Renal pelvis (tissue), 12 donors: ENCODE results near the gene FAM25A. TPM values are rescaled to one million over a fixed set of nuclear protein-coding genes. Genes with fewer than 3 reads are reported as not detected.
A peak's percentile ranks its signal among the peaks of the same experiment; 100 is the strongest.
"Not testable (repeated sequence)": the region's sequence is repeated elsewhere in the genome, so short reads cannot be mapped to it uniquely, and the experiment has no call there.

Source experiments
- DNase-seq: peaks from one replicate; pipeline ENCODE4 v3.0.0-alpha.2; 2013
- long read RNA-seq, 16 experiments: transcript quantifications; one replicate each; lab custom pipeline, GENCODE V29; 2026
- polyA plus RNA-seq, 3 donors: library from polyadenylated mRNA; unstranded; fragments of 120-200 nt; gene quantifications; one replicate each; pipeline ENCODE4 v1.2.1, GENCODE V29; 2013; ENCODE audit not compliant: insufficient read length in 3 of 3

FAM25A gene
- polyA plus RNA-seq: not detected
- long read RNA-seq, donor 1: 0 reads
- long read RNA-seq, donor 2: 0 reads
- long read RNA-seq, donor 3: 0 reads
- long read RNA-seq, donor 4: 0 reads
- long read RNA-seq, donor 5: 0 reads
- long read RNA-seq, donor 6: 0 reads
- long read RNA-seq, donor 7: 0 reads
- long read RNA-seq, donor 8: 0 reads
- long read RNA-seq, donor 9: 0 reads
- long read RNA-seq, donor 10: 0 reads
- long read RNA-seq, donor 11: 0 reads
- long read RNA-seq, donor 12: 0 reads
- long read RNA-seq, donor 13: 0 reads
- long read RNA-seq, donor 14: 0 reads
- long read RNA-seq, donor 15: 0 reads
- long read RNA-seq, donor 16: 0 reads

DNA sequence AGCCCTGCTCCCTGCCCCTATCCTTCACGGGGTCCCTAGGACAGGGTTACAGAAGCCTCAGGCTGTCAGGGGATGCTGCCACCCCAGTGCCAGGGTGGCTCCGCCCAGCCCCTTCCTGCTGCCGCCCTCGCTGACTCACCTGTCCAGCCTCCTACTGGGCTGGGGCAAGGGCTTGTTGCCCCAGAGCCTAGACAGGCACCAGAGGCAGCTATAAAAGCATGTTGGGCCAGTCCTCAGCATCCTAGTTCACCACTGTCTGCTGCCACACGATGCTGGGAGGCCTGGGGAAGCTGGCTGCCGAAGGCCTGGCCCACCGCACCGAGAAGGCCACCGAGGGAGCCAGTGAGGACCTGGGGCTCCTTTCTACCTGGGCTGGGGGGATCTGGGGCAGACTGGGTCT, at the start of gene FAM25A:
Gene FAM25A, plus strand, starts transcription at position 239 of the 400 bp plus-strand sequence. Its CDS starts 31 bp downstream, at position 270.
- not testable (repeated sequence) for DNase-seq

DNA sequence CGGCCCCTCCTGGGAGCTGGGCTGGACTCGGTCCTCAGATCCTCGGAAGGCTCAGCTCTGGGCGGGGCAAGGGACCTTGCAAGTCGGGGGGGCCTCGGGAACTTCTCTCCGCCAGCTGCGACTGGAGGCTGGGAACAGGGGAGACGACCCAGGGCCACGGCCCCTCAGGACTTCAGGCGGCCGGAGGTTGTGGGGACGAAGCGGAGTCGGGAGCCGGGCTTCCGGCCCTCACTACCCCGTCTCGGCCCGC, 49.2 kb upstream of the FAM25A start:
- no peak for DNase-seq

GRCh38 chr10:86971232-86971991, 48.7 kb upstream of the FAM25A start:
- peak; percentile 71 for DNase-seq

GRCh38 chr10:86972613-86973380, 47.3 kb upstream of the FAM25A start:
- no peak for DNase-seq

GRCh38 chr10:86974484-86974883, 45.6 kb upstream of the FAM25A start:
- no peak for DNase-seq

DNA sequence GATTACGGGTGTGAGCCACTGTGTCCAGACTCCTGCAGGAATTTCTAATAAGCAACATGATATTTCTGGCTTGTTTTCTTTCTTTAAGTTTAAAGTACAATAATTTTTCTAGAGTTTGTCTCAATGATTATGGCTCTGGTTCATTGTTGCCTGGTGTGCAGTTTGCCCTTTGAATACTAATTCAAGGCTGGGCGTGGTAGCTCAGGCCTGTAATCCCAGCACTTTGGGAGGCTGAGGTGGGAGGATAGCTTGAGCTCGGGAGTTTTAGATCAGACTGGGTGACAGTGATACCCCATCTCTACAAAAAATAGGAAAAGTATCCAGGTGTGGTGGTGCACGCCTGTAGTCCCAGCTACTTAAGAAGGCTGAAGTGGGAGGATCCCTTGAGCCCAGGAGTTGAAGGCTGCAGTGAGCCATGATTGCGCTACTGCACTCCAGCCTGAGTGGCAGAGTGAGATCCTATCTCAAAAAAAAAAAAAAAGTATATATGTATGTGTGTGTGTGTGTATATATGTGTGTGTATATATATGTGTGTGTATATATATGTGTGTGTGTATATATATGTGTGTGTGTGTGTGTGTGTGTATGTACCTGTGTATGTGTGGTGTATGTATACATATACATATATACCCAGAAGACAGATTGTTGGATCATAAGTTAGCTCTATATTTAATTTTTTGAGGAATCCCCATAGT, 43.6 kb upstream of the FAM25A start:
- DNase-seq: no peak

DNA sequence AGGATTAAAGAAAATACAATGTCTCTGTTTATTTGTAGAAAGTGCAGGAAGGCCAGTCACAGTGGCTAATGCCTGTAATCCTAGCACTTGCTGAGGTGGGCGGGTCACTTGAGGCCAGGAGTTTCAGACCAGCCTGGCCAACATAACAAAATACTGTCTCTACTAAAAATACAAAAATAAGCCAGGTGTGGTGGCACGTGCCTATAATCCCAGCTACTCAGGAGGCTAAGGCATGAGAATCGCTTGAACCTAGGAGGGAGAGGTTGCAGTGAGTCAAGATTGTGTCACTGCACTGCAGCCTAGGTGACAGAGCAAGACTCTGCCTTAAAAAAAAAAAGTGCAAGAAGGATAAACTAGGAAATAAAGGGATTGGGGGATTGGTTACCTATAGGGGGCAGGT, 41.6 kb upstream of the FAM25A start:
- DNase-seq: not testable (repeated sequence)

DNA sequence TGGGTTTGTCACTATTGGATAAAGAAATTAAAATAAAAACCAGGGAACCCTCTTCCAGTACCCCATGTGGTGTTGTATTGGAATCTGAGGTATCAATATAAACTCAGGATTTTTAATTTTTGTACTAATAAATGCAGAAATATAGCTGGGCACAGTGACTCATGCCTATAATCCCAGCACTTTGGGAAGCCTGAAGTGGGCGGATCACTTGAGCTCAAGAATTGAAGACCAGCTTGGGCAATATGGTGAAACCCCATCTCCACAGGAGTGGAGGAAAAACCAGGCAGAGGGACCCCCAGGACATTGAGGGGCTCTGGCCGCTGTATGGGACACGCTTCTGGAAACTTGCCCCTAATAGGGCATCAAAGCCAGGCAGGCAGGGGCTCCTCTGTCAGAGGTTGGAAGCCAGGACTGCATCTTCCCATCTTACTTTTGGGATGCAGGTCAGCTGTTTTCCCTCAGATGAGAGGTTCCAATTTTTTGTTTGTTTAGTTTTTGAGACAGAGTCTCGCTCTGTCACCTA, 40.7 kb upstream of the FAM25A start:
- no peak for DNase-seq

DNA sequence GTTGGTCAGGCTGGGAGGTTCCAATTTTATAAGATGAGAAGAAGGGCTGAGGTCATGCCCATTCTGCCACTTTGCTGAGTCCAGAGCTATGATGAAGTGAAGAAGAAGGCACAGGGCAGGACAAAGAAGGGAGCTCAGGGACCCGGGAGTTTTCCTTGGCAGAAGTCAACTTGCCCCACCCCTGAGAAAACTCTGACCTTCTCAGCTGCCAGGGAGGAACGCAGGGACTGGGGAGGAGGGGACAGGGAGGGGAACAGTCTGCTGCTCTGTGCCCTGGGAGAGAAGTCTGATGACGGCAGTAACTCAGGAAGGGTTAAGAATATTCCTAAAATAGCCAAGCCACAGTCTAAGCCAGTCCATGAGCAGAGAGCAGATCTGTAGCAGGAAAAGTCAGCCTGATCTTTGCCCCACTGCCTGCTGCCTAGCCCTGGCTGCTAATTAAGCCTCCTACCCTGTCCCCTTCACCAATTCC, 40.1 kb upstream of the FAM25A start:
- DNase-seq: no peak

DNA sequence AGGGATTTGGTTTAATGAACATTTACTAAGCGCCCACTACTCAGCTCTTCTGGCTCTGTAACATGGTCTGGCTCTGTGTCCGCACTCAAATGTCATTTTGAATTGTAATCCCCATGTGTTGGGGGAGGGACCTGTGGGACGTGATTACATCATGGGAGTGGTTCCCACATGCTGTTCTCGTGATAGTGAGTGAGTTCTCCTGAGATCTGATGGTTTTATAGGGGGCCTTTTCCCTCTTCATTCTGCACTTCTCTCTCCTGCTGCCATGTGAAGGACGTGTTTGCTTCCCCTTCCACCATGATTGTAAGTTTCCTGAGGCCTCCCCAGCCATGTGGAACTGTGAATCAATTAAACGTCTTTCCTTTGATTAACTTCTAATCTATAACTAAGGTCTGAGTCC, 39.1 kb upstream of the FAM25A start:
- DNase-seq: not testable (repeated sequence)

DNA sequence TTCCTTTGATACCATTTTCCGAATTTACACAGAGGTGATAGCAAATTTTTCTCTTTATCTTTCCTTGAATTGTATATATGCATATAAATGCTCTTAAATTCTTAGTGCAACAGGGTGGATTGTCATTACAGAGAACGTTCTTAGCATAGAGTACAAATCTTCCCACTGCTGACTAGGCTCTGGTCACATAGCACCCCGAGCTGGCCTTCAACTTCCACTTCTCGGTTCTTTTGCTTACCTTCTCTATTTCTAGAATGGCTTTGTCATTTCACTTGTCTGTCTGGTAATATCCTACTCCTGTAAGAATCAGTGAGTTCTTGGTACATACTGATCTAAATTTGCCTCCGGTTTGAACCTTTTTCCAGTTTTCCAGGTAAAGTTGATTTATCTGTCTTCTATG, 38.4 kb upstream of the FAM25A start:
- no peak for DNase-seq

- DNase-seq: not testable (repeated sequence)
Measured at GRCh38 chr10:86984498-86984897, 35.6 kb upstream of the FAM25A start.

DNA sequence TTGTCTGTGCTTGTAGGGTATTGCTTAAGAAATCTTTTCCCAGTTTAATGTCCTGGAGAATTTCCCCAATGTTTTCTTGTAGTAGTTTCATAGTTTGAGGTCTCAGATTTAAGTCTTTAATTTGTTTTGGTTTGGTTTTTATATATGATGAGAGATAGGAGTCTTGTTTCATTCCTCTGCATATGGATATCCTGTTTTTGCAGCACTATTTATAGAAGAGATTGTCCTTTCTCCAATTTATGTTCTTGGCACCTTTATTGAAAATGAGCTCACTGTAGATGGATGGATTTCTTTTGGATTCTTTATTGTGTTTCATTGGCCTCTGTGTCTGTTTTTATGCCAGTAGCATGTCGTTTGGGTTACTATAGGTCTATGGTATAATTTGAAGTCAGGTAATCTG, 31.6 kb upstream of the FAM25A start:
- DNase-seq: no peak

DNA sequence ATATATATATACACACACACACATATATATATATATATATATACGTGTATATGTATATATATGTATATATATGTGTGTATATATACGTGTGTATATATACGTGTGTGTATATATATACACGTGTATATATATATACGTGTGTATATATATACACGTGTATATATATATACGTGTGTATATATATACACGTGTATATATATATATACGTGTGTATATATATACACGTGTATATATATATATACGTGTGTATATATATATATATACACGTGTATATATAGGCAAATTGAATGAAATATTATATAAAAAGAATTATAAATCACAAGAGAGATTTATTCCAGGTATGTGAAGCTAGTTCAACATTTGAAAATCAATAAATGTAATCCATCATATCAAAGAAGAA, 28.7 kb upstream of the FAM25A start:
- not testable (repeated sequence) for DNase-seq

DNA sequence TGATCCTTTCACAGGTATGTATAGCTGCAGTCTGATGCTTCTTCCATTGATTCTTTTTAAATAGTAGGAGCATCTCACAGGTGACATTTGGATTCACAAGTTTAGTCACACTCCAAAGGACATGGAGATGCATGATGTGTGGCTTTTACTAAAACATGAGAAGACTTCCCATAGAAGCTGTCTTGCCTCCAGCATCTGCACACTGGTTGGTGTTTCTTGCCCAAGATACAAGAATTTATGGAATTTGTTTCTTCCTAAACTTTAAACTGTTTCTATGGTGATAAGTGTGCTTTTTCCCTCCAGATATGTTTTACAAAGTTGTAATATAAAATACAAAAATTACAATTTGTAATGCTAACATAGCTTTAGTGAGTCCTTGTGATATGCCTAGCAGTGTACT, 27.6 kb upstream of the FAM25A start:
- no peak for DNase-seq

- no peak for DNase-seq
Measured at GRCh38 chr10:86992929-86993328, 27.2 kb upstream of the FAM25A start.

- DNase-seq: not testable (repeated sequence)
Measured at GRCh38 chr10:86999802-87000403, 20.2 kb upstream of the FAM25A start.

DNA sequence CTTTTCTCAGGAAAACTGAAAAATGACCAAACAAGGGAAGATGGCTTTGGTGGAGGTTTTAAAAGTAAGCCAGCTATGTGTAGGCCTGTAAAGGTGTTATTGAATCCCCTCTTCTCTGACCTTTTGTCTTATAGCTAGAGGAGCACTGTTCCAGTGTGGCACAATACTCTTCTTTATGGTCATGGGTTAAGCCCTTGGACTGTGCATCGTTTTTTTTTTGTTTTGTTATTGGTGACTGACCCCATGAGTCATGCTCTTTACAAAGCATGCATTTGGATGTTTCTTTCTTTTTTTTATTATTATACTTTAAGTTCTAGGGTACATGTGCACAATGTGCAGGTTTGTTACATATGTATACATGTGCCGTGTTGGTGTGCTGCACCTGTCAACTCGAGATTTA, 19.6 kb upstream of the FAM25A start:
- DNase-seq: no peak

GRCh38 chr10:87007124-87007523, 13.0 kb upstream of the FAM25A start:
- DNase-seq: not testable (repeated sequence)

DNA sequence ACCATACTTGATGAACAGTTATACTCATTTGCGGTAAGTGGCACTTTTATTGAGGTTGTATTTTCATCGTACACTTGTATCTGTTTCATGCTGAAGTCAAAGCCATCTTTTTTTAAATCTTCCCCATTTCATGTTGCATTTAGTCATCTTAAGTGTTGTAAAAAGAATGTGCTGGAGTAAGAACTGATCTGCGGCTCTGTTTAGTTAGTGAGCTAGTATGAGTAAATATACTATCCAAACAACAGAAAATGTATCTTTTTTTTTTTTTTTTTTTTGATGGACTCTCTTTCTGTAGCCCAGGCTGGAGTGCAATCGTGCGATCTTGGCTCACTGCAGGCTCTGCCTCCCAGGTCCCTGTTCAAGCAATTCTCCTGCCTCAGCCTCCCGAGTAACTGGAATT, 12.4 kb upstream of the FAM25A start:
- DNase-seq: not testable (repeated sequence)

DNA sequence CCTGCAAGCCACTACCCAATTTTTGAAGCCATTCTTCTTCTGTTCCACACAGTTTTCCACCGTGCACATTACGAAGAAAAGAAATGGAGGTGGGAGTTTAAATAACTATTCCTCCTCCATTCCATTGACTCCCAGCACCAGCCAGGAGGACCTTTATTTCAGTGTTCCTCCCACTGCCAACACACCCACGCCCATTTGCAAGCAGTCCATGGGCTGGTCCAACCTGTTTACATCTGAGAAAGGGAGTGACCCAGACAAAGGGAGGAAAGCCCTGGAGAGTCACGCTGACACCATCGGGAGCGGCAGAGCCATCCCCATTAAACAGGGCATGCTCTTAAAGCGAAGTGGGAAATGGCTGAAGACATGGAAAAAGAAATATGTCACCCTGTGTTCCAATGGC, 11.8 kb upstream of the FAM25A start:
- not testable (repeated sequence) for DNase-seq
